K562 (cell line): Measurements from ENCODE around the gene NLGN4X.

Experiments used
- RAD21 ChIP-seq, 2 experiments: fragments of 250-450 bp in 1 of 2; fragments of 450-650 bp in 1 of 2; sonication (Bioruptor Pico) in 1 of 2; formaldehyde crosslinking in 1 of 2; IDR thresholded peaks in 1 of 2; conservative IDR thresholded peaks in 1 of 2; 2 replicates each; pipeline versions ENCODE4 v1.4.0 to v1.8.0; 2020 to 2022; ENCODE audit warnings: mild to moderate bottlenecking in 2 of 2, moderate library complexity in 1 of 2
- SIN3A ChIP-seq, 2 experiments: fragments of 150-350 bp in 1 of 2; IDR thresholded peaks; 2 replicates each; pipeline ENCODE4 v1.6.1; 2011 to 2016; ENCODE audit warnings: borderline replicate concordance in 2 of 2, low read depth in 2 of 2, low read length in 2 of 2, mild to moderate bottlenecking in 2 of 2, moderate library complexity in 2 of 2; ENCODE audit not compliant: control insufficient read depth in 1 of 2
- XRCC4 ChIP-seq: IDR thresholded peaks from one replicate; pipeline ENCODE4 v1.6.1; 2011; ENCODE audit not compliant: insufficient read depth, insufficient read length; ENCODE audit errors: extremely low read depth
- TF ChIP-seq, protein P1 (sequence below), 3 experiments: IDR thresholded peaks in 2 of 3; conservative IDR thresholded peaks in 1 of 3; 2 replicates each; pipeline ENCODE4 v1.5.1; 2011 to 2012; ENCODE audit warnings: low read length in 3 of 3, mild to moderate bottlenecking in 3 of 3, control low read depth in 2 of 3, improper control_type of control experiment in 1 of 3, inconsistent platforms in 1 of 3, low read depth in 1 of 3, mixed read lengths in 1 of 3, moderate library complexity in 1 of 3; ENCODE audit not compliant: insufficient read depth in 2 of 3

DNA sequence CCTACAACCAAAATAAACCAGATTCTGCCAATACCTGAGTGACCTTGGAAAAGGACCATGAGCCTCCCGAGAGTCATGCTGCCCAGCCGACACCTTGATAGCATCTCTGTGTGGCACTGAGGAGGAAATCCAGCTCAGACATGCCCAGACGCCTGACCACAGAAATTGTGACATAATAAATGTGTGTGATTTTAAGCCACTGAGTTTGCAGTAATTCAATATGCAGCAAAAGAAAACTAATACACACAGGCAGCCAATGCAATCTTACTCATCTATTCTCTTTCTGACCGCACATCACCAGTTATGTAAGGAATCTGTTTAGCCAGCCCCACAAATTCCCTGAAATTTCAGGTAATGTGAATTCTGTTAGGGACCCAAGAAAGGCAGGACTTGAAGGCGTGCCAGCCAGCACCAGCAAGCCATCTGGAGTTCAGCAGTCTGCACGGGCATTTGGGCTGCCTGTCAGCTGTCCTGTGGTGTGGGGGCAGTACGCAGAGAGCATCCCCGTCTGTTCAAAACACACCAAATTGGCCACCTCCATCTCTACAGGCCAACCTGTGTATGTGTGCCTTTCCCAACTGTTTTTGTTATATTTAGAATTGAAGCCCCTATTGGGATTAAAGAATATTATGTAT is 176.4 kb downstream of the NLGN4X start:
- TF ChIP-seq SIN3A (IDR thresholded peaks at IDR 0.05; ENCODE audit: borderline replicate concordance in 2 of 2, control insufficient read depth in 1 of 2, low read depth in 2 of 2, low read length in 2 of 2) (no peak), XRCC4 (no peak), RAD21 (CRISPR knock-in tag; conservative IDR thresholded peaks at IDR 0.05 in 1 of 2, IDR thresholded peaks at IDR 0.05 in 1 of 2) (no peak)
- TF ChIP-seq, protein P1, sequence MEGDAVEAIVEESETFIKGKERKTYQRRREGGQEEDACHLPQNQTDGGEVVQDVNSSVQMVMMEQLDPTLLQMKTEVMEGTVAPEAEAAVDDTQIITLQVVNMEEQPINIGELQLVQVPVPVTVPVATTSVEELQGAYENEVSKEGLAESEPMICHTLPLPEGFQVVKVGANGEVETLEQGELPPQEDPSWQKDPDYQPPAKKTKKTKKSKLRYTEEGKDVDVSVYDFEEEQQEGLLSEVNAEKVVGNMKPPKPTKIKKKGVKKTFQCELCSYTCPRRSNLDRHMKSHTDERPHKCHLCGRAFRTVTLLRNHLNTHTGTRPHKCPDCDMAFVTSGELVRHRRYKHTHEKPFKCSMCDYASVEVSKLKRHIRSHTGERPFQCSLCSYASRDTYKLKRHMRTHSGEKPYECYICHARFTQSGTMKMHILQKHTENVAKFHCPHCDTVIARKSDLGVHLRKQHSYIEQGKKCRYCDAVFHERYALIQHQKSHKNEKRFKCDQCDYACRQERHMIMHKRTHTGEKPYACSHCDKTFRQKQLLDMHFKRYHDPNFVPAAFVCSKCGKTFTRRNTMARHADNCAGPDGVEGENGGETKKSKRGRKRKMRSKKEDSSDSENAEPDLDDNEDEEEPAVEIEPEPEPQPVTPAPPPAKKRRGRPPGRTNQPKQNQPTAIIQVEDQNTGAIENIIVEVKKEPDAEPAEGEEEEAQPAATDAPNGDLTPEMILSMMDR (IDR thresholded peaks at IDR 0.05 in 2 of 3, conservative IDR thresholded peaks at IDR 0.05 in 1 of 3; ENCODE audit: insufficient read depth in 2 of 3, low read depth in 1 of 3, low read length in 3 of 3): no peak
